GDM1 (cell line): ENCODE data around the gene GRID1.

ENCODE experiments used
- DNase-seq: peaks from one replicate; lab custom pipeline; 2025; lab: John Stamatoyannopoulos, UW

Gene GRID1

DNA sequence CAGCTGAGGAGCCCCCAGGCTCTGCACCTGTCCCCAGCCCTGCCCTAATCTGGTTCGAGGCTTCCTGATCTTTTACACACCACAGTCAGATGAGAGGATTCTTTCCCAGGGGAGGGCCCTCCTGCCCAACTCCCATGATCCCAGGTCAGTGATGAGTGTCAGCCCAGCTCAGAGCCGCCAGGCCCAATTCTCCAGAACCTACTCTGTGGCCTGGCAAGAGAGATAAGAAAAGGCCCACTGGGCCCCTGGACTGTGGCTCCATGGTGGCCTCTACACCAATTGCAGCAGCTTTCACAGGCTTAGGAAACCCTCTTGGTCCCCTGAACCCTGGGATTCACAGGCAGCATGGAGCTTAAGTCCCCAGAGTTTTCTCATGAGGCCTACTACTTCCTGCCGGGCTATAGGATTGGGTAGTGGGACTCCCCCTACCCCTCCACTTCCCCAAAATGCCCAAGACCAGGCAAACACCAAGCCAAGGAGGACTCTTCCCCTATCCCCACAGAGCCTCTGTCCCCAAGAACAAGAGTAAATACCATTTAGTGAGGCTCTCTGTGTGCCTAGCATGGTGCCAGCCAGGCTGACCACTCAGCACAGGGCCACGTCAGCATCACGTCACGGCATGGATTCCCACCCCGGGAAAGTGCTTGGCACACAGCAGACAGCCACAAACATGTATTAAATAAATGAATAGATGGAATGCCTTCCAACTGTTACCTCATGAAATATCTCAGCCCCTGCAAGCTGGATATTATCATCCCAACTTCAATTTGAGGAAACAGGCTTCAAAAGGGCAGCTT lies 100.0 kb downstream of the GRID1 start:
- DNase-seq, result no peak

GRCh38 chr10:86265895-86266259 lies 100.7 kb downstream of the GRID1 start:
- DNase-seq, result no peak

DNA sequence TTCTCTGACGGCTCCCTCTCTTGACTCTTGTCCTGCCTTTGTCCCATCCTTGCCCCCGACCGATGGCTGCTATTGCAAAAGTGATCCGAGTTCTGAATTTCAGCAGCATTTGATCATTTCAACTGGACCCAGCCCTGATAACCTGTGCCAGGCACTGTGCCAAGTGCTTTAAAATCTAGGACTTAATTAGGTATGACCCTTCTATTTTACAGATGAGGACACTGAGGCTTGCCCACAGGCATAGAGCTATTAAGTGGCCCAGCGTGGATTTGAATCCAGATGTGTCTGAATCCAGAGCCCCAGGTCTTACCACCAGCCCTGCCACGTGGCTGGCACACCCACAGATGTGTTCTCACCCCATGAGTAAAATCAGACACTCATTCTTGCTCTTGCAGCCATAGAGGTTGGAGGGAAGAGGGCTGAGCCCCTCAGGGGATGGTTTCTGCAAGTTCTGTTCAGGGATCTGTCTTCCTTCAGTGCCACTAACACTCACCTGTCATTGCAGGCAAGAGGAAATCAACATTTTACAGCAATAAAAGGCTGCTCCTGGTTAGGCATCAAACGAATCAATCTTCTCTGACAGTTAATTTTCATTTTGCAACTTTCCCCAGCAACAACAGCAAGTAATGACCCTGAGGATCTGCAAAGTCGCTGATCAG lies 101.2 kb downstream of the GRID1 start:
- DNase-seq, result no peak

- no peak for DNase-seq
These were observed 101.9 kb downstream of the GRID1 start for GRCh38 chr10:86264481-86265231.

DNA sequence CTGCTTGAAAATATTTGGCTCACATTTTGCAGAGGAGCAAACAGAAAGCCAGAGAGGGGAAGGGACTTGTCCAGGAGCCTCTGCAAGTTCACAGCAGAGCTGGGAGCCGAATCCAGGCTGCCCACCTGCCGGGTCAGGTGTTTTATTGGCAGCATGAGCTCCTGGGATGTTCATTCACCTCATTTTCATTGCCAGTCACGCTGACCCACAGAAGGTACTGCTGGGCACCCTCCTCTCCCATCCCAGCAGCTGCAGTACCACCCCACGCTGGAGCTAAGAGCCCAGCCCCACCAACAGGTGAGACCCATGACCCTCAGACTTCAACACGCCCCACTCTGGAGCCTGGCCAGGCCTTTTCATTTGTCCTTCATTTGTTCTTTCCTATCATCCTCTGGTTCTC lies 102.7 kb downstream of the GRID1 start:
- no peak for DNase-seq

GRCh38 chr10:86263209-86263608 lies 103.4 kb downstream of the GRID1 start:
- DNase-seq, result no peak

GRCh38 chr10:86262688-86263181 lies 103.9 kb downstream of the GRID1 start:
- no peak for DNase-seq

- DNase-seq, result no peak
These were observed 104.5 kb downstream of the GRID1 start for GRCh38 chr10:86261941-86262687.

GRCh38 chr10:86261470-86261869 lies 105.1 kb downstream of the GRID1 start:
- no peak for DNase-seq

GRCh38 chr10:86260564-86260963 lies 106.0 kb downstream of the GRID1 start:
- DNase-seq, result no peak

DNA sequence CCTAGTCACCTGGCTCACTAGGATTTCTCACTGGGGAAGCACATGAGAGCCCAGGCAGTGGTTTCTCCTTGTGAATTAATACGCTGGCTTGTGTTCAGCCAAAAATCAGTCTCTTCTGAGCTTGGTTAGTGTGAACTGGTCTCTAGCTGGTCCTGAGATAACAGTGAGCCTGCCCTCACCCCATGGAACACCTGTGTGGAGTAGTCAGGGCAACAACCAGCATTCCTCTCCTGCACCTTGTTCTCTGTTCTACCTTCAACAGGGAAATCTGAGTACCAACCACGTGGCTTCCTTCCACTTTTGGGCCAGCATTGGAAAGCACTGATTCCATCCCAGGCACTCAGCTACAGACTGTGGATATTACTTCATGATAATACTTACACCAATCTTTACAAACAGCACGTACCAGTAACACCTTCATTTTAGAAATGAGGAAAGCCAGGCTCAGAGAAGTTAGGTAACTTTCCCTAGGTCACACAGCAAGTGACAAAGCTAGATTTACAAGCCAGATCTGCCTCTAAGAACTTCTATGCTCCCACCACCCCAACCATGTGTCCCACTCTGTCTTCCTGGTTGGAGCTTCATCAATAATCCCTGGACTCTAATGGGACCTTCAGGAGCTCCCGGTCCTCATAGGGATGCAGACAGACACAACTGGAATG lies 106.6 kb downstream of the GRID1 start:
- no peak for DNase-seq

GRCh38 chr10:86258941-86259340 lies 107.7 kb downstream of the GRID1 start:
- DNase-seq, result no peak

DNA sequence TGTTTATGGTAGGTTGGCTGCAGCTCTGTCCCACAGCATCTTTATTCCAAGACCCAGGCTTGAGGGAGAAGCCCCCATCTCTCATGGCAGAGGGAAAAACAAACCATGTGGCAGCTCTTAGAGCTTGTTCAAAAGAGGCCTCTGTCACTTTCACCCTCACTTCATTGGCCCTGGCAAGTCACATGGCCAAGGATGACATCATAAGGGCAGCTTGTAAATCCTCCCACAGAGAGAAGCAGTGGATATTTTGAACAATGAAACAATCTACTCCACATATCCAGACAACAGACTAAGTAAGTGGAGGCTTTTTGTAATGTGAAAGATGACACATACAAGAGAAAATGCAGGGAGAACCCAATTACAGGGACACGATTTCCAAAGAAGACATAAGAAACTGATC lies 108.1 kb downstream of the GRID1 start:
- no peak for DNase-seq

DNA sequence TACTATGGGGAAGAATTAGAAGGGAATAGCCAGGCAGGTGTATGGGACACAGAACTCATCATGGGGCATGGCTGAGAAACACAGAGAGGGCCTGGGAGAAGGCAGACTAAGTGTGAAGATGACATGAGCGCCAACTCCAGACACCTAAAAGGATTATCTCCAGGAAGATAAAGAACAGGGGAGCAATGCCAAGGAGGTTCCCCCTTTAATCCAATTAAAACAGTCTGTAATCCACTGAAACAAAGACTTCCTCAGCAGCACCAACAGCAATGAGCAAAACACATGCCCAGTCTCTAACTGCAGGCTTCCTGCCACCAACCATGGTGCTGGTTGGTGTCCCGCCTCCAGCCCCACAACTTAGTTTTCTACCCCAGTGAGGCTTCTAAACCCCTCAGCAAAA lies 108.9 kb downstream of the GRID1 start:
- no peak for DNase-seq

- no peak for DNase-seq
These were observed 109.8 kb downstream of the GRID1 start for GRCh38 chr10:86256690-86257315.

DNA sequence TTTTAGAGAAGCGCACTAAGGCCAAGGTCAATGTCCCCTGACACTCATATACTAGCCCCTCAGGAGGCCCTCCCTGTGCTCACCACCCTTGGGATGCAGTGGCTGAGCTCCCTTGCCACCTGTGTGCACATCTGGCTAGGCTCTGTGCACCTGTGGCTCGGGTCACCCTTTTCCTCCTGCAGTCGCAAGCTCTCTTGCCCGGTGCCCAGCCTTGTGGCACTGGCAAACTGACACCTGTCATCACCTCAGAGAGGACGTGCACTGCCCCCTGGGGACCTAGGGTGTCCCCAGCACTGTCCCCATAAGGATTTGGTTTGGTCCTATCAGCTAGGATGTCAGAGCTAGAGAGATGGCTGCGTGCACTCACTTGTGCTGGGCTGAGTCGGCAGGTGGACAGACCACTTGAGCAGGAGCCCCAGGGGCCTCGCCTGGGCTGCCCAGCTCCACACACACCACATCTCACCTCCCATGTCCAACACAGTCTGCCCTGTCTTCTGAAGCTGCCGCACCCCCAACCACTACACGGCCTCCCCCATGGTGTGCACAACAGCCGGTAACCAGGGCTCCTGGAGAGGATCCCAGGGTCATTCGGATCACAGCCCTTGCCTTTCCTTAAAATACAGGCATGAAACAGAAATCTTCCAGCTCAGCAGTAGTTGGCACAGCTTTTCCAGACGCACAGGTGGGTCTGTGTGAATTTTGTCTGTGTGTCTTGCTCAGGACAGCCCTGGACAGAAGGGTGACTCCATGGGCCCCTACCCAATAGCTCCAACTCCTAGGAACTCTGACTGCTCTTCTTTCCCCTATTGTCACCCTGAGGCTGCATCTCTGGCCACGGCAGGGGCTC lies 111.0 kb downstream of the GRID1 start:
- DNase-seq, result no peak

DNA sequence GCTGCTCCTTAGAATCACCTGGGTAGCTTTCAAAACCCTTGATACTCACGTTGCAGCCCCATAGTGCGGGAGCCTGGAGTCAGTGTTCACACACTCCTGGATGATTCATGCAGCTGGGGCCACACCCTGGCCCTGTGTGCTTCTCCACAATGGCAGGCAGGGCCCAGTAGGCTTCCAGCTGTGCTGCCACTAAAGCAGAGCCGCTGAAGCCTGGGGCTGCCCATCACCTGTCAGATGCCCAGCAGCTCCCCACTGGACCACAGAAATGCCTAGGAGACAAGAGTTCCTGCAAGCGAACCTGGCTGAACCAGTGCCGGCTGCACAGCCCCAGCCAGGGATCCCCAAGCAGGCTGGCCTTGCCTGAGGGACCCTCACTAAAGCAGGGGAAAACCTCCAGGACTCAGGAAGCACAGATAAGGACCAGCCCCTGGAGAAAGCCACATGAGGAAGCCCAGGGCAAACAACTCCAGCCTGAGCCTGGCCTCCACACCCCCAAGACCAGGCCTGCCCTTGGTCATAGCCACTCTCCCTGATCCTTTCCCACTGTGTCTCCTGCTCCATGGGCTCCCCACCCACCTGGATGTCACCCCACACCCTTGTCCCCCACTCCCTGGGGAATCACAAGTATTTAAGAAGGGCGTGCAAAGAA lies 111.9 kb downstream of the GRID1 start:
- no peak for DNase-seq

- DNase-seq, result no peak
These were observed 112.5 kb downstream of the GRID1 start for GRCh38 chr10:86254081-86254480.
